ENCODE results near the gene LIN7A.

- no peak for TF ChIP-seq TAF1 (IDR thresholded peaks at IDR 0.05; ENCODE audit: low read depth)
- no peak for TF ChIP-seq EP300 (IDR thresholded peaks at IDR 0.05; ENCODE audit: borderline replicate concordance)
- no peak for TF ChIP-seq YY1 (IDR thresholded peaks at IDR 0.05; ENCODE audit: low read depth)
- no peak for TF ChIP-seq RAD21 (IDR thresholded peaks at IDR 0.05; ENCODE audit: low read depth)
- TF ChIP-seq MAX (IDR thresholded peaks at IDR 0.05) = no peak
- TF ChIP-seq REST (IDR thresholded peaks at IDR 0.05; ENCODE audit: low read depth) = no peak
- no peak for TF ChIP-seq CEBPB (IDR thresholded peaks at IDR 0.05)
- TF ChIP-seq NFIC (IDR thresholded peaks at IDR 0.05) = no peak
- TF ChIP-seq CREB1 (IDR thresholded peaks at IDR 0.05; ENCODE audit: low read depth) = no peak
- no peak for TF ChIP-seq FOXM1 (IDR thresholded peaks at IDR 0.05; ENCODE audit: borderline replicate concordance, low read depth)
- no peak for TF ChIP-seq TEAD4 (IDR thresholded peaks at IDR 0.05)
- no peak for TF ChIP-seq USF1 (IDR thresholded peaks at IDR 0.05)
- no peak for TF ChIP-seq ZBTB7A (IDR thresholded peaks at IDR 0.05; ENCODE audit: low read depth)
- no peak for TF ChIP-seq EGR1 (IDR thresholded peaks at IDR 0.05)
Observed at GRCh38 chr12:80935111-80935510, 2.6 kb downstream of the LIN7A start.
